Measurements from ENCODE around the gene RIPOR3.
"Not testable (repeated sequence)": the region's sequence is repeated elsewhere in the genome, so short reads cannot be mapped to it uniquely, and the experiment has no call there.

RIPOR3 gene

GRCh38 chr20:50679753-50680104 is 11.6 kb downstream of the RIPOR3 start:
- DNase-seq, result no peak

- DNase-seq, result no peak
Observed at GRCh38 chr20:50678169-50678898, 13.0 kb downstream of the RIPOR3 start.

GRCh38 chr20:50676858-50677257 is 14.5 kb downstream of the RIPOR3 start:
- no peak for DNase-seq

- not testable (repeated sequence) for DNase-seq
Observed at GRCh38 chr20:50676377-50676731, 15.0 kb downstream of the RIPOR3 start.

- no peak for DNase-seq
Observed at GRCh38 chr20:50675671-50676376, 15.5 kb downstream of the RIPOR3 start.

- no peak for DNase-seq
Observed at GRCh38 chr20:50674138-50674825, 17.1 kb downstream of the RIPOR3 start.

- DNase-seq, result no peak
Observed at GRCh38 chr20:50673466-50674137, 17.7 kb downstream of the RIPOR3 start.

- no peak for DNase-seq
Observed at GRCh38 chr20:50673146-50673465, 18.2 kb downstream of the RIPOR3 start.

GRCh38 chr20:50672400-50673145 is 18.8 kb downstream of the RIPOR3 start:
- no peak for DNase-seq

- no peak for DNase-seq
Observed at GRCh38 chr20:50671626-50672025, 19.7 kb downstream of the RIPOR3 start.

GRCh38 chr20:50671010-50671409 is 20.3 kb downstream of the RIPOR3 start:
- not testable (repeated sequence) for DNase-seq

GRCh38 chr20:50670126-50670862 is 21.0 kb downstream of the RIPOR3 start:
- no peak for DNase-seq

- DNase-seq, result no peak
Observed at GRCh38 chr20:50668798-50669197, 22.5 kb downstream of the RIPOR3 start.

- no peak for DNase-seq
Observed at GRCh38 chr20:50668326-50668725, 23.0 kb downstream of the RIPOR3 start.

GRCh38 chr20:50666709-50667298 is 24.5 kb downstream of the RIPOR3 start:
- no peak for DNase-seq

GRCh38 chr20:50664254-50664653 is 27.1 kb downstream of the RIPOR3 start:
- DNase-seq, result no peak

GRCh38 chr20:50663095-50663821 is 28.1 kb downstream of the RIPOR3 start:
- no peak for DNase-seq

- no peak for DNase-seq
Observed at GRCh38 chr20:50659975-50660670, 31.2 kb downstream of the RIPOR3 start.

GRCh38 chr20:50658804-50659380 is 32.5 kb downstream of the RIPOR3 start:
- no peak for DNase-seq

GRCh38 chr20:50655311-50655880 is 35.9 kb downstream of the RIPOR3 start:
- no peak for DNase-seq
